DMS 273 (cell line): Measurements from ENCODE around the gene FGF16.
"Not testable (repeated sequence)": the region's sequence is repeated elsewhere in the genome, so short reads cannot be mapped to it uniquely, and the experiment has no call there.

Experiments used
- DNase-seq: peaks from one replicate; lab custom pipeline; 2025; ENCODE audit not compliant: unreplicated experiment; lab: John Stamatoyannopoulos, UW

The FGF16 gene

DNA sequence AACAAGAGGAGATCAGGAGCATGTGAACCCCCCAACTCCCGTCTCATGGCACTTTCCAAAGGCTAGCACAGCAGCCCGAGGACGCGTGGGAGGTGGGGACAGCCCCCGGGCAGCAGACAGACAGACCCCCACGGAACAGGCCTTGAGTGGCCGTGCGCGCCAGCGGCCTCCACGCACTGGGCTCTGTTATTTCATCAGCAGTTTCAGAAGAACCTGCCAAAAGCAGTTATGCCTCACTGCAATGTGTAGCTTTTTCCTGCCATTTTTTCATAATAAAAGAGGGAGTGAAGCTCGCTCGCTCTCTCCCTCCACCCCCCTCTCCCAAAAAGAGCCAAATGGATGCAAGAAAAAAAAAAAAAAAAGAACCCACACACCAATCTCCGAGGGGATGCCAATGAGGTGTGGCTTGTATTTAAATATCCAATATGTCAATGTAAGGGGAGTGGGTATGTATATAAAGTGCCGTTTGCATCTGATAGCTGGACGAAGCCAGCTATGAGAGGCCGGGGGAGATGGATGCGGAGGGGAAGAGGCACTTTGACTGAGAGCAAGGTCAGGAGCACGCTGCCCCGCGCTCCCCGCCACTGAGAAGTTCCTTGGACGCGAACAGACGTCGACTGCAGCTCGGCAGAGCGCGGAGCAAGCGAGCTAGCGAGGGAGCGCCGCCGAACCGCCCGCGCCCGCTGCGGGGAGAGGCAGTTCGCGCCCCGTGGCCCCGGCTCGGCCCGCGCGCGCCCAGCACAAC lies at the start of gene FGF16:
TSS of gene FGF16 (plus strand) at position 482 of the 745 bp plus-strand sequence. CDS start 286 bp downstream, outside the sequence.
- no peak for DNase-seq

DNA sequence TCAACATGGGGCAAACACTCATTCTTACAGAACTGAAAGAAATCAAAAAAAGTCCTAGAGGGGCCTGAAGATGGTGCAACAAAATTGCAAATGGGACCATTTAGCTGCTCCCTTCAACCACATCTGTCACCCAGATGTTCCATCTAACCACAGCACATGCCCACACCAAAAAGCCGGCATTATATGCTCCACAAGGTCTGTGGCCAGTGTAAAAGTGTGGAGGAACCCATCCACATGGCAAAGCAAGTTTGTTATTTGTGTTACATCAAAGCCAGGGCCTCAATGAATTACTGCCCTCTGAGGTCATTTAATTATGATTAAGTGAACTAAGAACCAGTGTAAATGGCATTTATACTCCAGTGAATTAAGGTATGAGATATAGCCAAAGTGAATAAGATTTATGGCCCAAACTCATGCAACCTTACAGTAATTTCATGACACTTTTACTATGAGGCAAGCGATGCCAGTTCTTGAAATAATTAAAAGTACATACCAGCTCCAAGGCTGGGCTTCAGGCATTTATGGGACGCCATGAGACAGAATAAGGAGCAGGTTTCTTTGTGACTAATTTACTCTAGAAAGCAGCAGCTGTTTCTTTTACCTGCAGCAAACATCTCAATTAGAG lies 48.7 kb upstream of the FGF16 start:
- no peak for DNase-seq

DNA sequence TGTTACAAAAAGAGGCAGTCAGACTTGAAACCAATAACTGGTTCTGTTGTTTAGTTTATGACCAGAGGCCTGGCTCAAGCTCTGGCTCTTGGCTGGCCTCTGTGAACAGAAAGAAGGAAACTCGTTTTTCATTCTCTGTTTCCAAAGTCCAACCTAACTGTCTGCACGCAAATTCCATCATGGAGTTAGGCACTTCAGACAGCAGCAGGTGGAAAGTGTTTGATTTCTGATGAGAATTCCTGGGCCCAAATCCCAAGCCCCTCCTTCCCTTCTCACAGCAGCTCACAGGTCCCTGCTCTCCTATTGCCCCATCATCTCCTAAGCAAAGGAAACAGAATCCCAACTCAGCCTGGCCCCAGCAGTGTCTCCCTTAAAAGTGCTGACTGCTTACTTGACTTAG lies 42.8 kb upstream of the FGF16 start:
- no peak for DNase-seq

DNA sequence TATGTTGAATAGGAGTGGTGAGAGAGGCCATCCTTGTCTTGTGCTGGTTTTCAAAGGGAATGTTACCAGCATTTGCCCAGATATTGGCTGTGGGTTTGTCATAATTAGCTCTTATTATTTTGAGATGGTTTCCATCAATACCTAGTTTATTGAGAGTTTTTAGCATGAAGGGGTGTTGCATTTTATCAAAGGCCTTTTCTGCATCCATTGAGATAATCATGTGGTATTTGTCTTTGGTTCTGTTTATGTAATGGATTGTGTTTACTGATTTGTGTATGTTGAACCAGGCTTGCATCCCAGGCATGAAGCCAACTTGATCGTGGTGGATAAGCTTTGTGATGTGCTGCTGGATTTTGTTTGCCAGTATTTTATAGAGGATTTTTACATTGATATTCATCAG lies 39.4 kb upstream of the FGF16 start:
- DNase-seq: not testable (repeated sequence)

DNA sequence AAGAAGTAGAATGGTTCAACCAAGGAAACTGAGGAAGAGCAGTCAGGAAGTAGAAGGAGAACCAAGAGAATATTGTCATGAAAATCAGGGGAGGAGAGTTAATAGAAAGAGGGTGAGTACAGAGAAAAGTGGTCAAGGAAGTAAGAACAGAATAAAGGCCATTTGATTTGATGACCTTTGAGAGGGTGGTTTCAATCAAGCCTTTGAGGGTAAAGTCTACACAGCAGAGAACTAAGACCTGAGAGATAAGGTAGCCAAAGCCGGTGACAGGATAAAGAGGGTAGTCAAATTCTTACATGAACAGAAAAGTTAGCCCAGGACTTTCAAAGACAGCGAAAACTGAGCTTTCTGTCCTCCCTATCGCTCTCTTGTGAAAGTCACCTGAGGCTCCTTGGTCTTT lies 34.6 kb upstream of the FGF16 start:
- no peak for DNase-seq

DNA sequence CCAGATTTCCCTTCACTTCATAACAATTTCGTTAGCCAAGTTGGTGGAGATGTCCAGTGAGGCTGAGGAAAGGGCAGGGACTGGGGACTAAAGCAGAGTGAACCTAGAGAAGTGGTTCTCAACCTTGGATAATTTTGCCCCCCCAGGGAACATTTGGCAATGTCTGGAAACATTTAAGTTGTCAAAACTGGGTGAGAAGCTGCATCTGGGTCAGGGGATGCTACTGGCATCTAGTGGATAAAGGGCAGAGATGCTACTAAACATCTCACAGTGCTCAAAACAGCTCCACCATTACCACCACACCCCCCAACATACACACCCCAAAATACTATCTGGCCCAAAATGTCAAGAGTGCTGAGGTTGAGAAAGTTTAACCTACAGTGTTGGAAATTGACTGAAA lies 32.0 kb upstream of the FGF16 start:
- peak; percentile 9 for DNase-seq

DNA sequence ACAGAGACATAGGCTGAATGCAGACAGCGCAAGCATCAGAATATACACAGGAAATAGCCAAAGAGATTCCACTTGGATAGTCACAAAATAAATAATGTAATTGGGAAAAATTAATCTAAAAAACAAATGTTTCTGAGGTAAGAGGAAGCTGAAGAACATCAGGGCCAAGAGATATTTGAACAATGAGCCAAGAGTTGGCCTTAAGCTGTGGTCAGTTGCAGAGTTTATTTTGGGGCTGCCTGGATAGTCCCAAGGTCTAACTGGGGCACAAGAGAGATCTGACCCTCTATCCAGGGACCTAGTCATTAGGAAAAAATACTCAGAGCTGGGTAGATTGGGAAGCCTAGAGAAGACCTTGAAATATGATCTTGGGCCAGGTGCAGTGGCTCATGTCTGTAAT lies 31.3 kb upstream of the FGF16 start:
- DNase-seq: no peak

DNA sequence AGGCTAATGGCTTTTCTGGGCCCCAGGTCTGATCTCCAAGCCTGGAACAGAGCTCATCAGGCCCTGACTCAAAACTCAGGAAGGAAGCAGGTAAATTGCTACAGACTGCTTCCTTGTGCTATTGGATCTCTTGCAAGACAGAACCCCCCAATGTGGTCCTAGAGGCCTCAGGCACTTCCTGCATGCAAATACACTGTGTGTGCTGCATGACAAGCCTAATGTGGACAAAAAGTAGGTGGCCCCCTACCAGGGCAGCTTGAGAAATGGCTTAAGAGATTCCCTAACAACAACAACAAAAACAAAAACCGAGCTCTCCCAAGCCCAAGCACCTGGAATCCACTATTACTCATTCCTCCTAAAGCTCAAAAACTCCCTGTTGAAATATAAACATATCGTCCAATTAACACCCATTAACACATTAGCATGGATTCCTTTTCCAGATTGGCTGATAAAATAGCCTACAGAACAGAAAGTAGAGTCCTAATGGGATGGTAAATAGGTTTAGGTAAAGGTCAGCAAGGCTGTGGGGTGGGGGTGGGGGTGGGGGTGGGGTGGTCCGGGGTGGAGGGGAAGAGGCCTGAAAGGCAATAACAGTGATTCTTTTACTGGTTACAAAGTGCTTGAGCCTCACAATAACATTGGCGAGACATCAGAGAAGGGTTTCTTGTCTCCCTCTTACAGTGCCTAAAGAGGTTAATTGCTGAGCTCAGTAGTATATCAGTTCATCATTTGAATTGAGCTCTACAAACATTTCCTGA lies 24.1 kb upstream of the FGF16 start:
- no peak for DNase-seq

DNA sequence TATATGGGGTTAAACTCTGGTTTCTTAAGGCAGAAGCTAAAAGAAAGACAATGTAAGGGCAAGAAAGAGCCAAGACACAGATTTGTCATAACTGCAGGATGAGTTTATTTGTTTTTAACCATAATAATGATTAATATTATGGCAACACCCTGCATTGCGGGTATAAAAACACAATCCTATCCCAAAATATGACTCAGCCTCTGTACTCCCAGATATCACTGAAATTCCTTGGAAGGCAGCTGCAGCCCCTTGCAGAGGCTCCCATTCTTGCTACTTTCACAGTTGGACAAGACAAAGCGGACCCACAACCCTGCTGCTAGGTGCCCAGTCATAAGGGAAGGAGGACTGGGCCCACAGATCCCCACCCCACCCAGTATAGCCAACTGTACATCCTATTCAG lies 20.4 kb upstream of the FGF16 start:
- no peak for DNase-seq

DNA sequence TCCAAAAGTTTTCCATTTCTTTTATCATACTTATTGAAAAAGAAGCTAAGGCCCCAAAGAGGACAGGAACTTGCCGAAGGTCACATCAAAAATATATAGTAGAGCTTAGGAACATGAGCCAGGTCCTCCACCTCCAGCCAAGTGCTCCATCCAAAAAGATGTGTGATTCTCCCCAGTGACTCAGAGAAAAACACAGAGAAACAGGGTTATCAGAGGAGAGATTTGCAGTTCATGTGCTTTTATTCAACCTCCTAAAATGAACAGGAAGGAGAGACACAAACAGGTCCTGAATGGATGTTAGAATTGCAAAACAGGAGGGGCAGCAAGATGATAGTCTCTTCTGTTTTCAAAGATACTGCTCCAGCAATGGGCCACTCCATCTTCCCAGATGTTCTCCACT lies 19.6 kb upstream of the FGF16 start:
- DNase-seq: no peak

DNA sequence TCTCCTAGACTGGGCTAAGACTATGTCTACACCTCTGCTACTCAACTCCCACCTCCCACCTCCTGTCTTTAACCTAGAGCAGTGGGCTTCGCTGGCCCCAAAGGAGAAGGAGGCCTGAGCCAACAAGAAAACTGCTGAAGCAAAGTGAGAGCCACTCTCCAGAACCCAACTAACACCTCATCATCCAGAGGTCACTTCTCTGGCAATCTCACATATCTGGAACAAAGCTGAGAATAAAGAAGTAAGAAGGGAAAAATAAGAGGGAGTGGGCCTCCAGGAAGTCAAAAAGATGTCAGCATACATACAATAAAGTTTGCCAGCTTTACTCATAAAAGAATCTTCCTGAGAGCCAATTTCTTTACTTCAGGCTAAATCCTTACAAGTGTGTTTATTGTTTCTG lies 18.6 kb upstream of the FGF16 start:
- no peak for DNase-seq

DNA sequence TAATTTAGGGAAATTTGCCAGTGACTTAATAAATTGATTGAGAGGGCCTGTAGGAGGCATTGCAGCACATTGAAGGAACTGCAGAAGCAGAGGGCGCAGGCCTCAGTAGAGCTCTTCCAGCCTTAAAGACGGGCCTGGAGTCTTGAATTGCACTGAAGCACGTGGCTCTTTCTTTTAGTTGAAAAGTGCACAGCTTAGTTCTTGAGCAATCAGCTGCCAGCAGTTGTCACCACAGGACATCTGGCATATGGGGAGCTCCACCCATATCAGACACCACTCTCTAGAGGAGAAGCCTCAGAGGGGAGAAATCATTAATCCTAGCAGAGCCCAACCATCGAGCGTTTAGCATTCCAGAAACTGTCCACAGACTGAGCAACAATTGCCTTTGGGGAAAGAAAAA lies 16.0 kb upstream of the FGF16 start:
- DNase-seq: peak; percentile 53

DNA sequence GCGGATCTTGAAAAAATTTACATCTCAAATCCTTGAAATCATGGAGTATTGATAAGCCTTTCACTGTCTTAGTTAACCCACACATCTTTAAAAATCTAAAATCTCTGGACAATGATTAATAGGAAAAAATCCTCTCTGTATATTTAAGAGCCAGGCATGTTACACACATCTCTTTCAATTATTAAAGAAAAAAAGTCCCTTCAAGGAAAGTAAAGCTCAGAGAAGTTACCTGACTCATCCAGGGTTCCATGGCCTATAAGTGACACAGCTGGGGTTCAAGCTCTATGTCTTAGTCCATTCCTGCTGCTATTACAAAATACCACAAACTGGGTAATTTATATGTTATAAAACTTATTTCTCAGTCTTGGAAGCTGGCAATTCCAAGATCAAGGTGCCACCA lies 14.2 kb upstream of the FGF16 start:
- DNase-seq: no peak

DNA sequence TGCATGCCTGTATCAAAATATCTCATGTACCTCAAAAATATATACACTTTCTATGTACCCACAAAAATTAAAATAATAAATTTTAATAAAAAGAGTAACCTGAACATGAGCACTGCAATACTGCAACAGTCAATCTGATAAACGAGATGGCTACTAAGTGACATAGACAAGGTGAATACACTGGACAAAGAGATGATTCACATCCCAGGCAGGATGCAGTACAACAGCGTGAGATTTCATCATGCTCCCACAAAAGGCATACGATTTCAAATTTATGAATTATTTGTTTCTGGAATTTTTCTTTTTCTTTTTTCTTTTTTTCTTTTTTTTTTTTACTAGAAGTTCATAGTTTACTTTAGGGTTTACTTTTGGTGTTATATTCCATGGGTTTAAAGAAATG lies 12.2 kb upstream of the FGF16 start:
- no peak for DNase-seq

DNA sequence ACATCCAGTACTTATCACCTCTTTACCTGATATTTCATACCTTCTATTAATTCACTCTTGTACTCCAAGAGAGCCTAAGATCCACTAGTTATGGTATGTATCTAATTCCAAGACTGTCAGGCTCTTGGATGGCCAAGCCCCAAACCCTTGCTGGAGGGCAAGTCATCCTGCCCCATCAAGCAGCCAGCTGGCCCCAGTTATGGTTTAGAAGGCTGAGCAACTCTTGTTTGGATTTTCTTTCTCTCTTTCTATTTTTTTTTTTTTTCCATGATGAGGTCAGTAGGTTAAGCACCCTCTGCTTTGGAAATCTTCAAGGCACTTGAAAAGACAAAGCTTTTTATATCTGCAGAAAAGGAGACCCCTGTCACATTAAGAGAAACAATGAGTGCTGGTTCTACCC lies 10.9 kb upstream of the FGF16 start:
- no peak for DNase-seq

DNA sequence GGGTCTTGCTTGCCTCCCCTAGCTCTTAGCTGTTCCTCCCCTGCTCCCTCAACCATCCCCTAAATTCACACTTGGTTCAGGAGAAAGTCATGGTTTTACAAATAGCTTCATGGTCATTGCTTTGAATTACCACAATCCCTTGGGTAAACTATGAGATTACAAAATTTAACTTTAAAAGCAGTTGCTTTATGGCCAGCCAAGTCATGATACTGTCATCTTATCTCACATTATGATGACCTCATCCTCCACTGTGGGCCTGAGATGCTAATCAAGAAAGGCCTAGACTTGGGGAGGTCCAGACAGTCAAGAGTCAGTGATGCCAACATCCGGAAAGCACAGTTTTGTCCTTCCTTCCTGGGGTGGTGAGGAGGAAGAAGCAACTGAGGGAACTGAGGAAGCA lies 10.5 kb upstream of the FGF16 start:
- no peak for DNase-seq

DNA sequence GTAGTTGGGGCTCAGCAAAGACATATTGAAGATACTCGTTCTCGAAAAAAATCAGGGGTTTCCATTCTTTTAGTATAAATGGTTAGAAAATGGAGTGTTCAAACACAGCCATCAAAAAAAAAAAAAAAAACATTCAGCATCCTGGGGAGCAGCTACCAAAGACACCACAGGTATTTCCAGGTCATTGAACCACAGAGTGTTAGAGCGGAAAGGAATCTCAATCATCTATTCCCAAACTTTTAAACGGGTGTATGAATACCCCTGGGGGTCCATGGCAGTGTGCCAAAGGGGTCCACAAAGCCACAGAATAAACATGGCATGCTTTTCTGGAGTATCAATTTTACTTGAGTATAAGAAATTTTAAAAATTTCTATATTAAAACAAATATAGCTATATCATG lies 6.9 kb upstream of the FGF16 start:
- DNase-seq: no peak

DNA sequence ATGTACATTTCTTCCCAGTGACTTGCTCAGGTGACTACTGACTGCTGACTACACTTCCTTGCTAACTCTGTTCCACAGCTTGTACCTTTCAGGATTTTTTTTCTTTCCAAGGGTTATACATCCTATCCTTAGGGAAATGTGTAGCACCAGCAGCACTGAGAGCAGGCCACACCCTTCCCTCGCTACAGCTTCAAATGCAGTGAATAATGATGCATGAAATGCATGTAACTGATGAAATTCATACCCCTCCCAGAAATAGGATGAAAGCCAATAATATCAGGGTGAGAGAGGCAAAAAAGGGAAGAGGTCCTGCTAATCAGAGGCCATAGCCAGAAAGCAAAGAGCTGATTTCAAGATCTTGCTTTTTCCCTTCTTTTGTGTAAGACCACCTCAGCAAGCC lies 6.2 kb upstream of the FGF16 start:
- no peak for DNase-seq

DNA sequence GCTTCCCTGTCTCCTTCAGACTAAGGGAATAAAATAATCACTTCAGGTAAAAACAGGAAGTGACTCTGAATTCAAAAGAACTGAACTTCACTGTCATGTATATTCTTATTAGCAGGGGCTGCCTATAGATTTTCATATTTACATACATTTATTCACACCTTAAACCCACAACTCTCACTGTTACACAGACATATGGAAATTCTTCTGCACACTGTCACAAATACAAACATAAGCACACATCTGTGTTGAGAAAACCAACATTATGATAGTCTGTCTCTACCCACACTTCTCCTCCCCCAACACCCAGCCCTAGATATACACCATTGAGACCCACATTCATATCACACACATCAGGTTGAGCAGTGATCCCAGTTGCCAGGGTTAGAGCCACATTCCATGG lies 5.7 kb upstream of the FGF16 start:
- no peak for DNase-seq

DNA sequence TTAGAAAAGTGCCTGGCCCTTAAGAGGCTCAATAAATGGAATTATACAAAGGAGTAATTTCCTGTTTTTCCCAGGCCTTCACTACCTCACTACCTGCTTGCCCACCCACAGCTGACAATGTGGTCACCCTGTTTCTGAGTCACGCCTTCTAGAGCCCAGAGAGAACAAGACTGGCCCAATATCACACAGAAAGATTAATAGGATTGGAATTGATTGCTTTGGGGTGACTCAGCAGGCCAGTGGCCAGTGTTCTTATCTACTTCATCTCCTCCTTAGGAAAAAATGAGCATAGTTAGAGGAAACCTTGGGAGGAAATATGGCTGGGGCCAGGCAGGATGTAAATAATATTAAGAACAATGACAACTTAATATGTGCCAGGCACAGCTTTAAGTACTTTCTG lies 4.5 kb upstream of the FGF16 start:
- DNase-seq: no peak

DNA sequence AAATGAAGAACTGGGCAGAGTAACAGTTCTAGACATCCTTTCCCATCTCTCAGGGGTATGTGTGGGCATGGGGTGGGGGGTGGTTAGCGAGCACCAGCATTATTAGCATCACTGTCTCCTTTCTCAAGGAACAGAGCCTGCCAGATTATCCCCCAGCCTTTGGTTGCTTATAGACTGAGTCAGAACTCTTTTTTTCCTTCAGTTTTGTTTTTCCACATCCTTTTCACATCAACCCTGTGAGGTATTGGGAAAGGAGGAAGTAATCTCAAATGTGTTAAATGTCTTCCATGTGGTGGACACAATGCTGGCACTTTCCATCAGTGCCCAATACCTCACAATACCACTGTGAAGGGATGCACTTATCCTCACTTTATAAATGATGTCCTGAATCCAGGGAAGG lies 3.1 kb upstream of the FGF16 start:
- no peak for DNase-seq

DNA sequence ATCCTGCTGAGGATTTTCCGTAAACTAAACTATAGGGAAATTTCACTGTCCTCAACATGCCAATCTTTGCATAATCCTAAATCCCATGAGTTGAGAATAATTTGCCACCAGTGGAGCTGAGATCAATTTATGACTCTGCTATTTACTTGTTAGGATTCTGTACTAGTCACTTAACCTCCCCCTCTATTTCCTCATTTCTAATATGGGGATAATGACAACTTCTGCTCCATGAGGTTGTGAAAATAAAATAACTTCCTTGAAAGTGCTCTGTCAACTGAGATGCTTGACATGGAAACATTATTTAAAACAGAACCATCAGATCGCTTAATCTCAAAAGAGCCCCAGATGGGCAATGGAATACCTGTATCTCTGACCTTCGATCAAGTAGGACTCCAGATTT lies 2.6 kb upstream of the FGF16 start:
- no peak for DNase-seq
